ENCODE results near the gene FANCE. TPM values are rescaled to one million over a fixed set of nuclear protein-coding genes. Genes with fewer than 3 reads are reported as not detected.

The FANCE gene
- total and polyA plus RNA-seq, 9 of the 15 experiments (the other 6 are each of a cell fraction or from before 2014, with no cell fraction given) = 5.7 to 30.2 (median 17.0) TPM

DNA sequence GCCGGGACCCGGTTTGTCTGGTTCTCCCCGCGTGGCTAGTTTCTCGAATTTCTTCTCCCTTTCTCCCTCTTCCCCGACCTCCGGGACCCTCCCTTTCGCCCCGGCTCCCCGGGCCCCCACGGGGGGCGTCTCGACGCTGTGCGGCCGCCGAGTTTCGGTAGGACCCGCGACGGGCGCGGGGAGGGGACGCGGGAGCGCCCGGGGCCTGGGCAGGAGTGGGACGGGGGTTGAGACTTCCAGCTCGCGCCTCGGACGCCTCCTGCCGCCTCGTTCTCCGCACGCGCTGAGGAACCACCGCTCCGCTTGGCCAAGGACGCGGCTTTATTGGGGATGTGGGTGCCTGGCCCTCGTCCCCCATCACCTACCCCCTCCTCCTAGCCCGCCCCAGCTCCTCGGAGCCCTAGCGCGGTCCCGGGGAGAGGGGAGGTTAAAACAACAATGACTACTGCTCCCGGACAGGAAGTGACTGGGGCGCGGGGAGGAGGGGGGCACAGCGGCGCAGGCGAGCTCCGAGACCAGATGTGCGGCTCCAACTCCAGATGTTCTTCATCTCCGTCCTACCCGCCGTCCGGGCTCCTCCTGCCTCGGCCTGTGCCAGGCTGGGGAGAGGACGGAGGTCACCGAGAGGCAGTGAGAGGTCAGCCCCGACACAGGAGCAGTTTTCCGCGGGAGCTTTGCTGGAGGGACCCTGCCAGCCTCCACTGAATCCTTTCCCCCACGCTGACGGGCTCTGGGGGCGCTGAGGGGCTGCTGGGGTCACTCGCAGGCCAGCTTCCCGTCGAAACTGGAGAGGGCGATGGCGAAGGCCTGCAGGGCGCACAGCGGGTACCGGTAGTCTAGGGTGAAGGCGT lies 45.7 kb downstream of the FANCE start (continued):
- TF ChIP-seq ZMIZ1 (IDR thresholded peaks at IDR 0.05; ENCODE audit: low read depth in 2 of 2, low read length in 2 of 2) (no peak), ZNF224 (CRISPR knock-in tag; IDR thresholded peaks at IDR 0.05) (peak; percentile 78), TCF15 (CRISPR knock-in tag; IDR thresholded peaks at IDR 0.05) (no peak; the same call in 1 of the 2 replicates), CEBPB (tag; IDR thresholded peaks at IDR 0.05) (no peak), ZNF165 (CRISPR knock-in tag; IDR thresholded peaks at IDR 0.05; ENCODE audit: borderline replicate concordance) (no peak), RAD51 (IDR thresholded peaks at IDR 0.05; ENCODE audit: borderline replicate concordance, low read depth) (no peak), CREB1 (IDR thresholded peaks at IDR 0.05) (peak; percentile 23; the same call in 1 of the 2 replicates), CREB1 (CRISPR knock-in tag; IDR thresholded peaks at IDR 0.05) (peak; percentile 70), HMBOX1 (IDR thresholded peaks at IDR 0.05) (no peak), TEAD1 (CRISPR knock-in tag; IDR thresholded peaks at IDR 0.05) (peak in 1 of 2 experiments; percentile 82; a peak in 1 of 4 replicates), CBFB (CRISPR knock-in tag; IDR thresholded peaks at IDR 0.05) (peak; percentile 66; the same call in 1 of the 2 replicates), E2F3 (CRISPR knock-in tag; IDR thresholded peaks at IDR 0.05) (peak; percentile 35; the same call in 1 of the 2 replicates), ASH1L (IDR thresholded peaks at IDR 0.05; ENCODE audit: borderline replicate concordance, low read depth, partially characterized antibody) (peak; percentile 39)
- TF ChIP-seq, protein P1, sequence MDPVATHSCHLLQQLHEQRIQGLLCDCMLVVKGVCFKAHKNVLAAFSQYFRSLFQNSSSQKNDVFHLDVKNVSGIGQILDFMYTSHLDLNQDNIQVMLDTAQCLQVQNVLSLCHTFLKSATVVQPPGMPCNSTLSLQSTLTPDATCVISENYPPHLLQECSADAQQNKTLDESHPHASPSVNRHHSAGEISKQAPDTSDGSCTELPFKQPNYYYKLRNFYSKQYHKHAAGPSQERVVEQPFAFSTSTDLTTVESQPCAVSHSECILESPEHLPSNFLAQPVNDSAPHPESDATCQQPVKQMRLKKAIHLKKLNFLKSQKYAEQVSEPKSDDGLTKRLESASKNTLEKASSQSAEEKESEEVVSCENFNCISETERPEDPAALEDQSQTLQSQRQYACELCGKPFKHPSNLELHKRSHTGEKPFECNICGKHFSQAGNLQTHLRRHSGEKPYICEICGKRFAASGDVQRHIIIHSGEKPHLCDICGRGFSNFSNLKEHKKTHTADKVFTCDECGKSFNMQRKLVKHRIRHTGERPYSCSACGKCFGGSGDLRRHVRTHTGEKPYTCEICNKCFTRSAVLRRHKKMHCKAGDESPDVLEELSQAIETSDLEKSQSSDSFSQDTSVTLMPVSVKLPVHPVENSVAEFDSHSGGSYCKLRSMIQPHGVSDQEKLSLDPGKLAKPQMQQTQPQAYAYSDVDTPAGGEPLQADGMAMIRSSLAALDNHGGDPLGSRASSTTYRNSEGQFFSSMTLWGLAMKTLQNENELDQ (CRISPR knock-in tag; IDR thresholded peaks at IDR 0.05; ENCODE audit: borderline replicate concordance) = peak; percentile 86; the same call in 1 of the 2 replicates
